Effector memory CD4-positive, alpha-beta T cell (primary cell): ENCODE results near the gene PLEKHG1.

Experiments used
- DNase-seq, 3 donors: peaks; one replicate each; pipeline ENCODE4 v3.0.0-alpha.2; 2020
- H3K27ac ChIP-seq: 2 replicates; pipeline ENCODE4 v1.7.0; 2013; ENCODE audit warnings: mild to moderate bottlenecking, low read length, moderate library complexity; ENCODE audit not compliant: insufficient read depth, poor library complexity, severe bottlenecking
- H3K27me3 ChIP-seq: replicated peaks from 2 replicates; pipeline ENCODE4 v1.7.0; 2013; ENCODE audit warnings: mild to moderate bottlenecking, low read length; ENCODE audit not compliant: insufficient read depth, control insufficient read depth, poor library complexity, severe bottlenecking
- H3K36me3 ChIP-seq: 2 replicates; pipeline ENCODE4 v1.7.0; 2013; ENCODE audit warnings: mild to moderate bottlenecking, low read length, moderate library complexity; ENCODE audit not compliant: control insufficient read depth, insufficient read depth
- H3K4me1 ChIP-seq: 2 replicates; pipeline ENCODE4 v1.7.0; 2013; ENCODE audit warnings: low read length, mild to moderate bottlenecking; ENCODE audit not compliant: control insufficient read depth, insufficient read depth, poor library complexity, severe bottlenecking
- H3K4me3 ChIP-seq: 2 replicates; pipeline ENCODE4 v1.7.0; 2013; ENCODE audit warnings: low read length, low read depth, mild to moderate bottlenecking; ENCODE audit not compliant: insufficient read depth, poor library complexity, severe bottlenecking
- H3K9me3 ChIP-seq: 2 replicates; pipeline ENCODE4 v1.7.0; 2013; ENCODE audit warnings: mild to moderate bottlenecking, low read length, moderate library complexity; ENCODE audit not compliant: control insufficient read depth

The PLEKHG1 gene

DNA sequence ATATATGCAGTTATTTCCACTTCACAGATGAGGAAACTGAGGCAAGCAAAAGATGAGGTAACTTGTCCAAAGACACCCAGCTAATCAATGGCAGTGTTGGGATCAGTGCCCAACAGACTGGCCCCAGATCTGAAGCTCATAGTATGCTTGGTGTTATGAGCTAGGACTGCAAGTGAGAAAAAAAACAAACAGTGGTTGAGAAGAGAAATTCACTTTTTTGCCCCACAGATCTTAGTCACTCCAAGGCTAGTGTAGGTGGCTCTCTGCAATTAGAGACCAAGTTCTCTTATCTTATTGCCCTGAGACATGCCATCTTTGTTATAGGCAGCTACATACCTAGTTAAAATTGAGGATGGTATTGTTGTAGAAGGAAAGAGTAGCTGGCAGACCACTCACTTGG, 16.3 kb downstream of the PLEKHG1 start:
- no peak overlapping the region for H3K27ac ChIP-seq
- H3K4me1 ChIP-seq: no peaks in the 10 kb centered on the region
- H3K4me3 ChIP-seq: no peak overlapping the region
- no peaks in the 10 kb centered on the region for H3K9me3 ChIP-seq
- no peak for DNase-seq
- H3K36me3 ChIP-seq: no peaks in the 10 kb centered on the region
- no peaks in the 10 kb centered on the region for H3K27me3 ChIP-seq

DNA sequence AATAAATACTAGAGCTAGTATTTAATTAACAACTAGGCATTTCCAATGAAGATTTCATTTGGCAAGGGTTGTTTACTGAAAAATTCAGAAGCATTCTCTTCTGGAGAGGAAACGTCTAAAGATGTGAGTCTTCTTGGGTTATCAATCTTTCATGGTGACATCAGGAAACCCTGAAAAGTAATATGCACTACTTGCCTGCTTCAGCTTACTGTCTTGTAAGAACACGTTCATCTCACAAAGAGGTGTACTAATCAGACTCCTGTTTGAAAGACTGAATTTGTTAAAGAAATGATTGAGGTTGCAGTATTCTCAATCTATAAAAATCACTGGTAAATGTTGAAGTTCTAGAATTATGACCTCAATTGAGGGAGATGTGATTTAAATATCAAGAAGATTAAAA, 16.9 kb downstream of the PLEKHG1 start:
- Histone ChIP-seq H3K4me3 (no peak overlapping the region), H3K9me3 (no peaks in the 10 kb centered on the region), H3K36me3 (no peaks in the 10 kb centered on the region), H3K27me3 (no peaks in the 10 kb centered on the region), H3K4me1 (no peaks in the 10 kb centered on the region), H3K27ac (no peak overlapping the region)
- no peak for DNase-seq

DNA sequence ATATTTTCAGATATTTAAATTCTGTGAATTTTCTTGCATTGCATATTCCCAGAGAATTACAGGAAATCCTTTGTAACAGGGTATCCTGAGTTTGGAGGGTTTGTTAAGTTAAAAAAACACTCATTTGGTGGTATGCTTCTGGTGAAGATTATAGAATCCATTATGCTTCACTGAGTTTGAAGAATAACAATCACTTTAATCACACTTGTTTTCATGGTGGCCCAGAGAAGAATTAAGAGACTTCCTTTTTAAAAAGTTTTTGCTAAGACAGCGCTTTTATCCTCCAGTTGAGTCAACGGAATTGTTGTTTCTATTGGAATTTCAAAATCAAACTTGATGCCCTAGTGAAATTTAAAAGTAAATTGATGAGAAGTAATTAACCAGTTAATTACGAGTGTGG, 17.4 kb downstream of the PLEKHG1 start:
- Histone ChIP-seq H3K9me3 (no peaks in the 10 kb centered on the region), H3K4me1 (no peaks in the 10 kb centered on the region), H3K36me3 (no peaks in the 10 kb centered on the region), H3K4me3 (no peak overlapping the region), H3K27ac (no peak overlapping the region), H3K27me3 (no peaks in the 10 kb centered on the region)
- DNase-seq: no peak

DNA sequence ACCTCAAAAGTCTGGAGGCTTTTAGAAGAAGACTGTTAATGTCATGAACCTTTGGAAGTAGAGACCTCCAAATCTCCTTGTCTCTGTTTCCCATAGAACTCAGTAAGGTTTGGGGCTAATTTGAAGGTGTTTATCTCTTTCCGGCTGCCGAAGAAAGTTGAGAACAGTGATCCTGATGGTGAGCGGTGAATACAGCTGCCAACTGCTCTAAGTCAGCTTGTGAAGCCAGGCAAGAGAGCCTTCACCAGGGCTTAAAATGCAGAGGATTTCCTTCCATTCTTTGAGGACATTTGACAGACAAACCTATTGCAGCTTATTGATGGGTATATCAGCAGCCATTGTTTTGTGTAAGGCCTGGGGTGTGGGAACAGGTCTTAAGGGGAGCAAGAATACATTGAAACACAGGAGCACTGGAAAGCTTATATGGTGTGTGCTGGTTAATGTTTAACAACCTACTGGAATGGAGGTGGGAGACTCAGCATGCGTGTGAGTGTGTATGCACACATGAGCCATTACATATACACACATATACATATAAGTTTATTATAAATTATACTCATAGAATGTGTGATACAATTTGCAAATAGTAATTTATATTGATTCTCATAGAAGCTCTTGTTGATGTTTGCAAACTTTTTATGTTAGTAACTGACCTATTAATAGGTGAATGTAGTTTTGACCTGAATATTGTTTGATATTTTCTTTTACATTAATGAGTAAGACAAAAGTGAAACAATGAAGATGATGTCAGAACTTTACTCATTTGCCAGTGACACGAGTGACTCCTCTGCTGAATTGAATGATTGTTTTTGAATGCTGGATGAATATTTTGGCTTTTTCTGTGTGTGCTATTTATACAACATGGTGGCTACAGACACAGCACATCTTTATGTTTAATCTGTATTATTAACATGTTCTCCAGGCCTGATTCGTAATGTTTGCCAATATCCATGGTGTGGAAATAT, 18.1 kb downstream of the PLEKHG1 start:
- no peak for DNase-seq
- H3K27me3 ChIP-seq: no peaks in the 10 kb centered on the region
- no peaks in the 10 kb centered on the region for H3K9me3 ChIP-seq
- no peaks in the 10 kb centered on the region for H3K36me3 ChIP-seq
- no peaks in the 10 kb centered on the region for H3K4me1 ChIP-seq
- no peak overlapping the region for H3K4me3 ChIP-seq
- no peak overlapping the region for H3K27ac ChIP-seq

DNA sequence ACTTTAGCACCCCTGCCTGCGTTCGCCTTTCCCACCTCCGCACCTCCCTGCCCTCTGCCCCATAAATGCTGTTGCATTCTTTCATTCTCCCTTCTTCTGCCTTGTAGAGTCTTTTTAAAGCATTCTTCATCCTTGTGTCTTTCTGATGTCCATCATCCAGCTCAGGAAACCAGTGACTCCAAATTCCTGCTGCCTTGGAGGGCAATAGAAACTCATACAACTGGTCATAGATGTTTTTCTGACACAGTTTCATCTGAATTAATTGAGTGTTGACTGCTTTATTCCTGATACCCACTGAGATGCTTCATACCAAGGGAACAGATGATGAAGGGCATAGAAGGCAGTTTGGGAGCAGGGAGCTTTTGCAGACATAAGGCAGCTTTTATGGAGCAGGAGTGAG, 19.6 kb downstream of the PLEKHG1 start:
- Histone ChIP-seq H3K9me3 (no peaks in the 10 kb centered on the region), H3K4me3 (no peak overlapping the region), H3K4me1 (no peaks in the 10 kb centered on the region), H3K27me3 (no peaks in the 10 kb centered on the region), H3K27ac (no peak overlapping the region), H3K36me3 (no peaks in the 10 kb centered on the region)
- no peak for DNase-seq

DNA sequence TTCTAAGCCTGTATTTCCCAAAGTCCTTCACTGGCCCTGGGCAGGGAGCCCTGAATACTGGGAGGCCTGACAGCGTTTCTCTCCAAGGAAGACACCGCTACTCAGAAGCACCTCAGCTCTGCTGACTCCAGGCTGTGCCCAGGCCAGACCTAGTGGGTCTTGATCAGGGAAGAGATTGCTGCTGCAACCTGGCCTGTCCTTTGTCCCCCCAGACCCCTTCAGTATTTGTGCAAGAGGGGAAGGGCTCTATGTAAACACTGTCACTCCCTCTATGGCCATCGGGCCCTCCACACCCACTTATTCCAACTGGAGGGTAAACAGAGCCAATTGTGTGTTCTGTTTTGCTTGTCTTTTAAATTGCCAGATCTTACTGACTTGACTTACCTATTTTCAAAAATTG, 20.6 kb downstream of the PLEKHG1 start:
- no peaks in the 10 kb centered on the region for H3K9me3 ChIP-seq
- no peaks in the 10 kb centered on the region for H3K36me3 ChIP-seq
- DNase-seq: no peak
- H3K27me3 ChIP-seq: no peaks in the 10 kb centered on the region
- H3K4me3 ChIP-seq: no peak overlapping the region
- H3K4me1 ChIP-seq: no peaks in the 10 kb centered on the region
- H3K27ac ChIP-seq: no peak overlapping the region

DNA sequence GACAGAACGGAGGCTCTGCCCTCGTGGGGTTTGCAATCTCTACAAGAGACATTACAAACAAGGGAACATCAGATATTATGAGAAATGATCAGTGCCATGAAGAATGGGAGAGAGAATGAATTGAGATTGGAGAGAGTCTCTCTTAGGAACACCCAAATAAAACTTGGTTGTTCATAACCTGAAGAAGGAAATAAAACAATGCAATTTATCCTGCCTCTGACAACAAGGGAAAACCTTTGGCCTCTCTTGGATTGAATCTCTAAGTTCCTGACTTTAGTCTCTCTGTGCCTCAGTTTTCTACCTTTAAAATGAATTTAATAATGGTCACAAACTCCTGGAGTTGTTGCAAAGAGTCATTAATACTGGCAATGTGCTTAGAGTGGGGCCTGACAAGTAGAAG, 21.1 kb downstream of the PLEKHG1 start:
- Histone ChIP-seq H3K36me3 (no peaks in the 10 kb centered on the region), H3K9me3 (no peaks in the 10 kb centered on the region), H3K4me1 (no peaks in the 10 kb centered on the region), H3K27ac (no peak overlapping the region), H3K4me3 (no peak overlapping the region), H3K27me3 (no peaks in the 10 kb centered on the region)
- no peak for DNase-seq

DNA sequence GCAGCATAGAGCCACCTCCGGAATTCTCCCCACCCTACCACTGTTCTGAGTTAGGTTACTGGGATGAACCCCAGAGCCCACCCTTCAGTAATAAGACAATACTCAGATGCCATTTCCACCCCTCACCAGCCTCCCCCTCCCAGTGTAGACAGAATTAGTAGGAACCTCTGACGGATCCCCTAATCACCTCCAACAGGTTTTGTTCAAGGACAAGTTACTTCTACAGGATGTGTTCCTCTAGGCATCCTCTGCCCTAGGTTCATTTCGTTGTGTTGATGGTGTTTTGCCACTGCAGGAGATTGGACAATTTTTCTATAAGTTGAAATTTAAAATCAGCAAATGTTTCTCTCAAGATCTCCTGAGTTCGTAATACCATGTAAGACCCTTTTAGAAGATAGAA, 22.8 kb downstream of the PLEKHG1 start:
- Histone ChIP-seq H3K4me3 (no peak overlapping the region), H3K27ac (no peak overlapping the region), H3K4me1 (no peaks in the 10 kb centered on the region), H3K36me3 (no peaks in the 10 kb centered on the region), H3K27me3 (no peaks in the 10 kb centered on the region), H3K9me3 (no peaks in the 10 kb centered on the region)
- DNase-seq: no peak

DNA sequence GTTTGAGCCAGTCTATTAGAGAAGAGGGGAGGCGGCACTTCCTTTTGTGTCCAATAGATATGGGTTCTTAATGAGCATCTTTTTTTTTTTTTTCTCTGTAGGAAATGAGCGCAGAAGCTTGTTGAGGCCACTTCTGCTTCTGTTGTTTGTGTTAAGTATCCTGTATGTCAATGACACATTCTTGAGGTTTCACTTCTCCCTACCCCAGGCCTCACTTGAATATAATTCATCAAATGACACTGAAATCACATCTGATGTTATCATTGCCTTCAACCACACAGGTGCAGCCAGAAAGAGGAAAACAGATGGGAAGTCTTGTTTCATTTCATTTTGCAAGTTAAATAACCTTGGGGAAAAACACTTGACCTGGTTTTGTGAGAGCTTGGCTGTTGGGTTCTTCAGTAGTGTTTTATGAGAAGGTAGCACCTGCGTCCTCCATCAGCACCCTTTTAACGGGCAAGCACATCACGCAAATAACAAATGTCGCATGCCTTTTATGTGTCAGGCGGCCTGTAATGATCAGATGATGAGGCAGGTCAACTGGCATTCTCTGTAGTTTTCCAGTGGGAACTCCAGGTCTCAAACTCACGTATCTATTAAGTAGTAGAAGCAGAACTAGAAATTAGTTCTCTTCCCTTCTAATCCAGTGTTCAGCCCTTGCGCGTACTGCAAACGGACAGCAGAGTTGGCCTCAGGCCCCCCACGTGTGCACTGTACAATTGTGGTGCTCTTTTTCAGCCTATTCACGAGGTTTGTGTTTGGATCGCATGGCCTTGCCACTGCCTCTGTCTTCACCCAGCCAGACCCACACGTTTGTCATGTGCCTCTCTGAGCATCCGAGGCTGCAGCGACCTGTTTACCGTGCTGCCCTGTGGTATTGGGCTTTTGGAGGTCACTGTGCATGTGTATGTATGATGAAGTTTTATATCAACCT, 23.5 kb downstream of the PLEKHG1 start:
- no peaks in the 10 kb centered on the region for H3K4me1 ChIP-seq
- DNase-seq: no peak
- no peaks in the 10 kb centered on the region for H3K27me3 ChIP-seq
- no peaks in the 10 kb centered on the region for H3K9me3 ChIP-seq
- H3K27ac ChIP-seq: no peak overlapping the region
- H3K4me3 ChIP-seq: no peak overlapping the region
- no peaks in the 10 kb centered on the region for H3K36me3 ChIP-seq

DNA sequence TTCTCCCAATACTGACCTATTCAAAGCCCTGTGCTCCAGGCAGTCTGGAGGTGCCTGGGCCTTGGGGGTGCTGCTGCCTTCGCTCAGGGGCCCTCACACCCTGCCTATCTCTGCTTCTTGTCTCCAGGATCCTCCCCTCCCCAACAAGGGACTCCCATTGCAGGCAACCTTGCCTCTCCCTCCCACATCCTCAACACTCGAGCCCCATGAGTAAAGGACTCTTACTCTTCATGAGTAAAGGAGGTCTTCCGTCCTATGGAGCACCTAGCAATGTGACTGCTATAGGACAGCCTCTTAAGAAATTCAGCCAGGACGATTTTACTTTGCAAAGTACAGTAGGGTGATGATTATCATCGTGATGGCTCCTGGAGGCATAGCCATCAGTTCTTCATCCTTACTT, 24.5 kb downstream of the PLEKHG1 start:
- no peak overlapping the region for H3K27ac ChIP-seq
- H3K9me3 ChIP-seq: no peaks in the 10 kb centered on the region
- DNase-seq: no peak

More for the DNA sequence above, 24.5 kb downstream of the PLEKHG1 start:
- Histone ChIP-seq H3K36me3 (no peaks in the 10 kb centered on the region), H3K4me1 (no peaks in the 10 kb centered on the region), H3K4me3 (no peak overlapping the region), H3K27me3 (no peaks in the 10 kb centered on the region)
